ENCODE results near the gene TPM3. TPM values are rescaled to one million over a fixed set of nuclear protein-coding genes. Genes with fewer than 3 reads are reported as not detected.

Gene TPM3
- polyA plus RNA-seq, 1 donor from 2014 or later: 356 TPM

DNA sequence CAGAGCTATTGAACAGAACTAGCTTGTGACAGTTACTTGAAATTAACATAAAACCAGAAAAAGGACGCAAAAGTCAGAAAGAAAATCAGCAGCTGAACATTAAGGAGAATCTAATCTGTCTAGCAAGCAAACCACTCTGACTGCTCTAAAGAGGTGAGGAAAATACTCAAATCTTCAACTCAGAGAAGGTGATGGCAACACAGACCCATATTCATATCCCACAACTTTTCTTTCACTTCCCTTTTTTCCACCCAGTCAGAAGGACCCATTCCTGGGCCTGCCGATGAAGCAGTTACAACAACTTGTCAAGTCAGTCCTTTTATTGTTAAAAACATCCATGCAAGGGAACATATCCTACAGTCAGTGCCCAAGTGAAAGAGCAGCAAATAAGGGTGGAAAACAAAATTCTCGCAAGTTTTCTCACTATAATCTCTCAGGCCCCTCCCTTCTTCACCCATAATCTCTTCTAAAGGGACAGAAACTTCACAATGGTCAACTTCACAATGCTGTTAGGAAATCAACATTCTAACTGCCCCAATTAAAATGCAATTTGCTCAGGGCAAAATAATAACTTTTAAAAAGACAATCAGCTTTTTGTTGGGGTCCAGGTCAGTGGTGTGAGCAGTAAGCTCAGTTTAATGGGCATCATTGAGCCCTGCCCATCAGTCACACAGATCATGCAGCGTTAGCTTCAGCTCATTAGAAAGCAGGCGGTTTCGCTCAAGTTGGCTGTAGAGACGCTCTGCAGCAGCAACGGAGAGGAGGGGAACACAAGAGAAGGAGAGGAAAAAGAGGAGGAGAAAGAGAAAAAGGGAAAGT is 33.4 kb downstream of the TPM3 start:
- Histone ChIP-seq H3K4me2 (ENCODE audit: low read length) (no peak overlapping the region), H3K9me3 (ENCODE audit: low read length) (no peaks in the 10 kb centered on the region), H3K9ac (ENCODE audit: low read length) (no peak overlapping the region), H3K4me3 (ENCODE audit: low read length) (no peak overlapping the region), H3K79me2 (replicated peaks; ENCODE audit: insufficient read depth, low read length) (no peaks in the 10 kb centered on the region), H2AFZ (ENCODE audit: low read depth, low read length) (no peak overlapping the region), H3K27ac (ENCODE audit: low read length) (no peak overlapping the region), H4K20me1 (ENCODE audit: insufficient read depth) (no peaks in the 10 kb centered on the region), H3K27me3 (ENCODE audit: insufficient read depth, low read depth, low read length) (no peaks in the 10 kb centered on the region), H3K36me3 (ENCODE audit: insufficient read depth, low read length) (peaks cover 23% of the 10 kb centered on the region), H3K9me2 (ENCODE audit: insufficient read depth, low read length) (no peaks in the 10 kb centered on the region), H3F3A (ENCODE audit: insufficient read depth, low read length, poor library complexity, severe bottlenecking) (no peaks in the 10 kb centered on the region)
- TF ChIP-seq SMC3 (conservative IDR thresholded peaks at IDR 0.05; ENCODE audit: poor library complexity) (no peak), RAD21 (conservative IDR thresholded peaks at IDR 0.05) (no peak), EP300 (conservative IDR thresholded peaks at IDR 0.05; ENCODE audit: poor library complexity, severe bottlenecking) (no peak), POLR2AphosphoS5 (IDR thresholded peaks at IDR 0.05) (no peak), TAF1 (IDR thresholded peaks at IDR 0.05; ENCODE audit: low read depth) (no peak), EZH2 (IDR thresholded peaks at IDR 0.05; ENCODE audit: borderline replicate concordance, insufficient read depth, low read length, poor library complexity, severe bottlenecking) (no peak), MXI1 (conservative IDR thresholded peaks at IDR 0.05; ENCODE audit: poor library complexity, severe bottlenecking) (no peak)
- TF ChIP-seq, protein P1, sequence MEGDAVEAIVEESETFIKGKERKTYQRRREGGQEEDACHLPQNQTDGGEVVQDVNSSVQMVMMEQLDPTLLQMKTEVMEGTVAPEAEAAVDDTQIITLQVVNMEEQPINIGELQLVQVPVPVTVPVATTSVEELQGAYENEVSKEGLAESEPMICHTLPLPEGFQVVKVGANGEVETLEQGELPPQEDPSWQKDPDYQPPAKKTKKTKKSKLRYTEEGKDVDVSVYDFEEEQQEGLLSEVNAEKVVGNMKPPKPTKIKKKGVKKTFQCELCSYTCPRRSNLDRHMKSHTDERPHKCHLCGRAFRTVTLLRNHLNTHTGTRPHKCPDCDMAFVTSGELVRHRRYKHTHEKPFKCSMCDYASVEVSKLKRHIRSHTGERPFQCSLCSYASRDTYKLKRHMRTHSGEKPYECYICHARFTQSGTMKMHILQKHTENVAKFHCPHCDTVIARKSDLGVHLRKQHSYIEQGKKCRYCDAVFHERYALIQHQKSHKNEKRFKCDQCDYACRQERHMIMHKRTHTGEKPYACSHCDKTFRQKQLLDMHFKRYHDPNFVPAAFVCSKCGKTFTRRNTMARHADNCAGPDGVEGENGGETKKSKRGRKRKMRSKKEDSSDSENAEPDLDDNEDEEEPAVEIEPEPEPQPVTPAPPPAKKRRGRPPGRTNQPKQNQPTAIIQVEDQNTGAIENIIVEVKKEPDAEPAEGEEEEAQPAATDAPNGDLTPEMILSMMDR (IDR thresholded peaks at IDR 0.05; ENCODE audit: poor library complexity, severe bottlenecking): no peak
- TF ChIP-seq, protein P2, sequence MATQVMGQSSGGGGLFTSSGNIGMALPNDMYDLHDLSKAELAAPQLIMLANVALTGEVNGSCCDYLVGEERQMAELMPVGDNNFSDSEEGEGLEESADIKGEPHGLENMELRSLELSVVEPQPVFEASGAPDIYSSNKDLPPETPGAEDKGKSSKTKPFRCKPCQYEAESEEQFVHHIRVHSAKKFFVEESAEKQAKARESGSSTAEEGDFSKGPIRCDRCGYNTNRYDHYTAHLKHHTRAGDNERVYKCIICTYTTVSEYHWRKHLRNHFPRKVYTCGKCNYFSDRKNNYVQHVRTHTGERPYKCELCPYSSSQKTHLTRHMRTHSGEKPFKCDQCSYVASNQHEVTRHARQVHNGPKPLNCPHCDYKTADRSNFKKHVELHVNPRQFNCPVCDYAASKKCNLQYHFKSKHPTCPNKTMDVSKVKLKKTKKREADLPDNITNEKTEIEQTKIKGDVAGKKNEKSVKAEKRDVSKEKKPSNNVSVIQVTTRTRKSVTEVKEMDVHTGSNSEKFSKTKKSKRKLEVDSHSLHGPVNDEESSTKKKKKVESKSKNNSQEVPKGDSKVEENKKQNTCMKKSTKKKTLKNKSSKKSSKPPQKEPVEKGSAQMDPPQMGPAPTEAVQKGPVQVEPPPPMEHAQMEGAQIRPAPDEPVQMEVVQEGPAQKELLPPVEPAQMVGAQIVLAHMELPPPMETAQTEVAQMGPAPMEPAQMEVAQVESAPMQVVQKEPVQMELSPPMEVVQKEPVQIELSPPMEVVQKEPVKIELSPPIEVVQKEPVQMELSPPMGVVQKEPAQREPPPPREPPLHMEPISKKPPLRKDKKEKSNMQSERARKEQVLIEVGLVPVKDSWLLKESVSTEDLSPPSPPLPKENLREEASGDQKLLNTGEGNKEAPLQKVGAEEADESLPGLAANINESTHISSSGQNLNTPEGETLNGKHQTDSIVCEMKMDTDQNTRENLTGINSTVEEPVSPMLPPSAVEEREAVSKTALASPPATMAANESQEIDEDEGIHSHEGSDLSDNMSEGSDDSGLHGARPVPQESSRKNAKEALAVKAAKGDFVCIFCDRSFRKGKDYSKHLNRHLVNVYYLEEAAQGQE (IDR thresholded peaks at IDR 0.05; ENCODE audit: borderline replicate concordance): no peak

DNA sequence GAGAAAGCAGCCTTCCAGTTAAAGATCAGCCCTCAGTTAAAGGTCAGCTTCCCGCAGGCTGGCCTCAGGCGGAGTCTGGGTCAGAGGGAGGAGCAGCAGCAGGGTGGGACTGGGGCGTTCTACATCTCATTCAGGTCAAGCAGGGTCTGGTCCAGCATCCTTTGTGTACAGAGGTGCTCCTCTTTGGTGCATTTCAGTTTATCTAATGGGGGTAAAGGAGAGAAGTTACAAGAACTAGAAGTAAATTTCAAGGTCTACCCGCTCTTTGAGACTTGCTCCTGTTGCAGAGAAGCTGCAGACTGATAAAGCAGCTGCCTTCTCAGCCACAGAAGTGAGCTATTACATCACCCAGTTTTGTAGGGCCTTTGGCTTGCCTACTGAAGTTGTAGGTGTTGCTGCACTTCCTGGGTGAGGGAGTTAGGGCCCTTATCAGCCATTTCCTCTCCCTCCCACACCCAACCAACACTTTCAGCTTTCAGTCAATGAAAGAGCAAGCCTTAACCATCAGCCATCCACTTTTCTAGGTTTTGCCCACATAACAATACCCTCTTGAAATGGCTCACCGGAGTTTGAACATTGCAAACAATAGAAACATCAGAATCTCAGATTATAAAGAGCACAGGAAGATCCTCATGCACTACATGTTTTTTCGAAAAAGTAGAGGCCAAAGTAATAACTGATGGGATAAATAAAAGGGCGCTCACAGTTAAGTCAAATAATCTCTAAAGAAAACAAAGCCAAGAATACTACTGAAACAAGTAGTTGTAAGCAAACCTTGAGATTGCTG is 34.2 kb downstream of the TPM3 start:
- peaks cover 23% of the 10 kb centered on the region for H3K36me3 ChIP-seq (ENCODE audit: insufficient read depth, low read length)
- no peaks in the 10 kb centered on the region for H3F3A ChIP-seq (ENCODE audit: insufficient read depth, low read length, poor library complexity, severe bottlenecking)
- H3K79me2 ChIP-seq (replicated peaks; ENCODE audit: insufficient read depth, low read length): no peaks in the 10 kb centered on the region
- TF ChIP-seq SMC3 (conservative IDR thresholded peaks at IDR 0.05; ENCODE audit: poor library complexity): no peak
- TF ChIP-seq TAF1 (IDR thresholded peaks at IDR 0.05; ENCODE audit: low read depth): no peak
- TF ChIP-seq RAD21 (conservative IDR thresholded peaks at IDR 0.05): no peak
- TF ChIP-seq, protein P2 (IDR thresholded peaks at IDR 0.05; ENCODE audit: borderline replicate concordance): no peak
- no peak for TF ChIP-seq POLR2AphosphoS5 (IDR thresholded peaks at IDR 0.05)
- TF ChIP-seq EP300 (conservative IDR thresholded peaks at IDR 0.05; ENCODE audit: poor library complexity, severe bottlenecking): no peak
- no peak for TF ChIP-seq EZH2 (IDR thresholded peaks at IDR 0.05; ENCODE audit: borderline replicate concordance, insufficient read depth, low read length, poor library complexity, severe bottlenecking)
- no peak for TF ChIP-seq MXI1 (conservative IDR thresholded peaks at IDR 0.05; ENCODE audit: poor library complexity, severe bottlenecking)
- TF ChIP-seq, protein P1 (IDR thresholded peaks at IDR 0.05; ENCODE audit: poor library complexity, severe bottlenecking): no peak
- H3K9me2 ChIP-seq (ENCODE audit: insufficient read depth, low read length): no peaks in the 10 kb centered on the region
- no peaks in the 10 kb centered on the region for H3K9me3 ChIP-seq (ENCODE audit: low read length)
- no peak overlapping the region for H3K4me2 ChIP-seq (ENCODE audit: low read length)
- no peaks in the 10 kb centered on the region for H4K20me1 ChIP-seq (ENCODE audit: insufficient read depth)
- H3K9ac ChIP-seq (ENCODE audit: low read length): no peak overlapping the region
- H2AFZ ChIP-seq (ENCODE audit: low read depth, low read length): no peak overlapping the region
- H3K27me3 ChIP-seq (ENCODE audit: insufficient read depth, low read depth, low read length): no peaks in the 10 kb centered on the region
- no peak overlapping the region for H3K4me3 ChIP-seq (ENCODE audit: low read length)
- H3K27ac ChIP-seq (ENCODE audit: low read length): no peak overlapping the region
